Testis (tissue), 3 donors: ENCODE measurements around the gene AP1G1. TPM values are rescaled to one million over a fixed set of nuclear protein-coding genes. Genes with fewer than 3 reads are reported as not detected.

ENCODE experiments used
- DNase-seq: peaks from one replicate; pipeline ENCODE4 v3.0.0-alpha.2; 2019
- H3K27ac ChIP-seq, 2 donors: fragments of 200-600 bp; sonication (generic); one replicate each; pipeline ENCODE4 v1.5.1; 2019
- H3K27me3 ChIP-seq: fragments of 200-600 bp; sonication (generic); one replicate; pipeline ENCODE4 v1.5.1; 2019
- H3K36me3 ChIP-seq: fragments of 200-600 bp; sonication (generic); one replicate; pipeline ENCODE4 v1.5.1; 2017; ENCODE audit warnings: low read depth; ENCODE audit errors: missing control alignments
- H3K4me1 ChIP-seq: fragments of 200-600 bp; sonication (generic); one replicate; pipeline ENCODE4 v1.5.1; 2019
- H3K4me3 ChIP-seq, 2 donors: fragments of 200-600 bp; sonication (generic); one replicate each; pipeline ENCODE4 v1.5.1; 2017 to 2019
- H3K9me3 ChIP-seq: fragments of 200-600 bp; sonication (generic); one replicate; pipeline ENCODE4 v1.5.1; 2017
- POLR2A ChIP-seq: fragments of 450-650 bp; IDR thresholded peaks from one replicate; pipeline ENCODE4 v1.6.1; 2017; ENCODE audit warnings: antibody characterized with exemption, mild to moderate bottlenecking, moderate library complexity
- WGBS, 2 donors: methylation state at CpG; one replicate each; pipeline ENCODE4 v1.1.5; 2018; 5-methylcytosine and 5-hydroxymethylcytosine counted together
- intact Hi-C: fragments of 100-400 bp; cut with DNase I; formaldehyde crosslinking; loops from one replicate; pipeline ENCODE4 v1.15.1; 2023; ENCODE audit warnings: low total_unique reads
- polyA plus RNA-seq: library from polyadenylated mRNA; stranded (reverse); fragments of 350-450 nt; fragmentation: Illumina TruSeq; extraction: RNeasy Lipid Tissue Mini Kit (QIAGEN cat#74804); gene quantifications from one replicate; pipeline ENCODE4 v1.2.3, GENCODE V29; 2014; ENCODE audit warnings: low read depth, low replicate concordance; ENCODE audit not compliant: insufficient read depth
- total RNA-seq, 2 donors: library from RNA; depleted of rRNA; stranded (reverse); fragments of >200 nt; gene quantifications; one replicate each; pipeline ENCODE4 v1.2.3, GENCODE V29; 2016
- TF ChIP-seq, protein P1 (sequence below), 3 experiments: fragments of 450-650 bp in 2 of 3; fragments of 200-600 bp in 1 of 3; sonication (generic) in 1 of 3; IDR thresholded peaks; one replicate each; pipeline ENCODE4 v1.5.1; 2016 to 2019; ENCODE audit warnings: antibody characterized with exemption in 3 of 3, mild to moderate bottlenecking in 2 of 3, moderate library complexity in 1 of 3

The AP1G1 gene
- total and polyA plus RNA-seq, 3 donors from 2014 or later, result 125 to 203 (median 155) TPM

DNA sequence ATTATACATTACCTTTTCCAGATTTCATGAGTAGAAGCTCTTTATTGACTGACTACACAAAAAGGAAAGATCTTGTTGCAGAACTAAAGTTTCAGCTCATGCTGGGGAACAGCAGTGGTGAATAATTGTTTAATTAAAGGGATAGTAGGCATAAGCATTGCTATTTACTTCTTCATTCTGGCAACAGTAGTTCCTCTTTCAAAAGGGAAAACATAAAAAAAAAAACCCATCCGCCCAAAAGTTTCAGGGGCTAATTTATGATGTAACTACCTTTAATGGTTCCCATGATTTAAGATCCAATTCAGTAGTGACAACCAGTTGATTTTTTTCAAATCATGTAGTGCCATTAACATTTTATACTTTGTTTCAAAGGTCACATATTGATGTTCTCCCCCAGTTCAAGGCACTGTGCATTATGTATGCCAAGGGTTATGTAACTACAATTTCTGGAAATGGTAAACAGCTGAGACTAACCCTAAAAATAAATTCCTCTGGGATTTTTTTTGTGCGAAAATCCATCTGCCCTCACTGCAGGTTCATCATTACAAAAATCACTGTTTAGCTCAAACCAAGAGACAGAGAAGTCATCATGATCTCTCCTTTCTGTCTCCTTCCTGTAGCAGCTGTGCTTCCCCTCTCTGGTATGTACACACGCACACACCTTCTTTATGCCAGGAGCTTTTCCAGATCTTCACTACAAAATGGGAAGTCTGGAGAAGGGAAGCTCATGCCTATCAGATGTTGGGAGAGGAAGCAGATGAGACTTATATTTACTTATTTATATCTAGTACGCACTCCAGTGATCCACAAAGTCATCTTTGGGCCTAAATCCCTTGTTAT lies 81.9 kb downstream of the AP1G1 start:
- DNase-seq, result no peak
- peaks cover 59% of the 10 kb centered on the region for H3K4me1 ChIP-seq
- TF ChIP-seq POLR2A, result no peak
- TF ChIP-seq, protein P1, sequence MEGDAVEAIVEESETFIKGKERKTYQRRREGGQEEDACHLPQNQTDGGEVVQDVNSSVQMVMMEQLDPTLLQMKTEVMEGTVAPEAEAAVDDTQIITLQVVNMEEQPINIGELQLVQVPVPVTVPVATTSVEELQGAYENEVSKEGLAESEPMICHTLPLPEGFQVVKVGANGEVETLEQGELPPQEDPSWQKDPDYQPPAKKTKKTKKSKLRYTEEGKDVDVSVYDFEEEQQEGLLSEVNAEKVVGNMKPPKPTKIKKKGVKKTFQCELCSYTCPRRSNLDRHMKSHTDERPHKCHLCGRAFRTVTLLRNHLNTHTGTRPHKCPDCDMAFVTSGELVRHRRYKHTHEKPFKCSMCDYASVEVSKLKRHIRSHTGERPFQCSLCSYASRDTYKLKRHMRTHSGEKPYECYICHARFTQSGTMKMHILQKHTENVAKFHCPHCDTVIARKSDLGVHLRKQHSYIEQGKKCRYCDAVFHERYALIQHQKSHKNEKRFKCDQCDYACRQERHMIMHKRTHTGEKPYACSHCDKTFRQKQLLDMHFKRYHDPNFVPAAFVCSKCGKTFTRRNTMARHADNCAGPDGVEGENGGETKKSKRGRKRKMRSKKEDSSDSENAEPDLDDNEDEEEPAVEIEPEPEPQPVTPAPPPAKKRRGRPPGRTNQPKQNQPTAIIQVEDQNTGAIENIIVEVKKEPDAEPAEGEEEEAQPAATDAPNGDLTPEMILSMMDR (IDR thresholded peaks at IDR 0.05), result no peak
- 44 to 57% methylated on average over 4 of the region's 4 CpGs for WGBS, 2 donors
- H3K27me3 ChIP-seq, result no peaks in the 10 kb centered on the region
- intact Hi-C loops, result no loop called here
- no peaks in the 10 kb centered on the region for H3K36me3 ChIP-seq
- H3K9me3 ChIP-seq, result no peaks in the 10 kb centered on the region
- H3K27ac ChIP-seq, result peak overlapping the region in 1 of 2 donors; percentile 47
- H3K4me3 ChIP-seq, result no peak overlapping the region

- H3K4me1 ChIP-seq, result peaks cover 40% of the 10 kb centered on the region
- no peak for TF ChIP-seq POLR2A
- TF ChIP-seq, protein P1 (IDR thresholded peaks at IDR 0.05), result no peak
- intact Hi-C loops, result no loop called here
Measured at GRCh38 chr16:71724320-71724751, 84.3 kb downstream of the AP1G1 start, which contains the start of gene PHLPP2. Gene PHLPP2, minus strand, starts transcription at chr16:71724701. Its CDS starts 9,906 bp downstream, at chr16:71714795.

DNA sequence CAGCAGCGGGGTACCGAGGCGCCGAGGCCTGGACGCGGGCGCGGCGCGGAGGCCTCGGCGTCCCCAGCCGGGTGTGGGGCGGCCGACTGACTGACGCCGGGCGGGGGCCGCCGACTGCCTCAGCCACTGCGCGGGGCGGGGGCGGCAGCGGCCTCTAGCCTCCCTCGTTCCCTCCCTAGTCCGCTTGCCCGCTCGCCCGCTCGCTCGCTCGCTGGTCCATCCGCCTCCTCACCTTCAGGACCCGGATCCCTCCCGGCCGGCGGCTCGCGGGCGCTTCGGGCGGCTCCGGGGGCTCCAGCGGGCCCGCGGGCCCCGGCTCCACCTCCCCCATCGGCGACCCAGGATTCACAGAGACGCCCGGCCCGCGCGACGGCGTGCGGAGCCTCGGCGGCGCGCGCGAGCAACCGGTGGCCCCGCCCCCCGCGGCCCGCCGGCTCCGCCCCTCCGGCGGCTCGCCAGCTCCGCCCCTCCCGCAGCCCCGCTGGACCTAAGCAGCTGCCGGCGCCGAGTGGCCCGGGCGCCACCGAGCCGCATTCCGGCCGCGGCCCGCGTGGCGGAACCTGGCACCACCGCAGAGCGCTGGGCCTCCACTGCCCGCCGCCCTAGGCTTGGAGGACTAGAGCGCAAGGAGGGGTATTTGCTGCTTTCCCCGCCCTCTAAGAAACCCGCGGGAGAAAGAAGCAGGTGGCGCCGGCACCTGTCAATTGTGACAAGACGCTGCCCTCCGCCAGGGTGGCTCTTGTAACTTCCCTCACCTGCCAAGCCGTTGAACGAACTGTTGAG lies 84.9 kb downstream of the AP1G1 start:
- H3K9me3 ChIP-seq, result no peaks in the 10 kb centered on the region
- peak; percentile 86 for DNase-seq
- no peak for TF ChIP-seq POLR2A
- TF ChIP-seq, protein P1 (IDR thresholded peaks at IDR 0.05), result no peak
- no peaks in the 10 kb centered on the region for H3K36me3 ChIP-seq
- no peaks in the 10 kb centered on the region for H3K27me3 ChIP-seq
- peaks cover 40% of the 10 kb centered on the region for H3K4me1 ChIP-seq
- H3K4me3 ChIP-seq, result peak overlapping the region; percentile 80 to 86
- peak overlapping the region; percentile 71 to 92 for H3K27ac ChIP-seq
- intact Hi-C loops, result no loop called here
- 0 to 1% methylated on average over 9 to 34 of the region's 104 CpGs for WGBS, 2 donors

More at GRCh38 chr16:71724320-71724751, 84.3 kb downstream of the AP1G1 start, which contains the start of gene PHLPP2:
- H3K27me3 ChIP-seq, result no peaks in the 10 kb centered on the region
- peak within 1 kb of the TSS; percentile 80 to 86 for H3K4me3 ChIP-seq
- WGBS, 2 donors, result 5 to 10% methylated on average over 10 of the region's 10 CpGs
- H3K27ac ChIP-seq, result peak within 1 kb of the TSS; percentile 71 to 92
- H3K36me3 ChIP-seq, result no peaks in the 10 kb centered on the region
- no peaks in the 10 kb centered on the region for H3K9me3 ChIP-seq
- no peak for DNase-seq

DNA sequence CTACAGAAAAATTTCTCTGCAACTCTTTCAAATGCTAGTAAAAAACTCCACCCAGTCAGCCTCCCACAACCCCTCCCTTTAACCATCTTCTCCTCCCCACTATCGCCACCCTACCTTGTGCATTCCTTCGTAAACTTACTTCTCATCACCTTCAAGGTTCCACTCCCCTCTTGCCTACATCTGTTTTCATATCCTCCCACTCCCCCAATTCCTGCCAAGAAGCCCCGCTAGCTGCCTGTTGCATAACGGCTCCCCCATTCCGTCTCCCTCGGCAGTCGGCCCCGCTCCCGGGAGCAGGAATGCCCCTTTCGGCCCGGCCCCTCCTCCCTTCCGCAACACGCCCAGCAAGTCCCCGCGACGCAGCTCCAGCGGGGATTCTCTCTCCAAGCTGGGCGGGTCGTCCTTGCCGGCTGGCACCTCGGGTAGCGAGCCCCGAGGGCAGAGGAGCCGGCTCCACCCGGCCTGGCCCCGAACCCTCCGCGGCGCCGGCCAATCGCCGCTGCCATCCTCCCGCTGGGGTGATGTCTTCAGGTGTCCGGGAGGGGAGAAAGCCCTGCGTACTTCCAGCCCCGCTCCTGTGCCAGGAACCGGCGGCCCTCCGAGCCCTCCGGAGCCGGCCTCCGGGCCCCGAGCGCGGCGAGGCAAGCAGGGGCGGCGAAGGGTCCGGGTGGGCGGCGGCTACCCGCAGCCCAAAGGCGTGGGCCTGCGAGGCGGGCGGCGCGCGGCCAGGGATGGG lies 85.7 kb downstream of the AP1G1 start:
- no peaks in the 10 kb centered on the region for H3K27me3 ChIP-seq
- peak overlapping the region; percentile 80 to 86 for H3K4me3 ChIP-seq
- no peaks in the 10 kb centered on the region for H3K36me3 ChIP-seq
- peak overlapping the region; percentile 83 to 92 for H3K27ac ChIP-seq
- peaks cover 40% of the 10 kb centered on the region for H3K4me1 ChIP-seq
- no peak for TF ChIP-seq POLR2A
- TF ChIP-seq, protein P1 (IDR thresholded peaks at IDR 0.05), result no peak
- peak; percentile 67 for DNase-seq
- WGBS, 2 donors, result 0 to 2% methylated on average over 12 to 33 of the region's 59 CpGs
- no peaks in the 10 kb centered on the region for H3K9me3 ChIP-seq
- intact Hi-C loops, result no loop called here
